Fibroblast of the aortic adventitia (primary cell): Measurements from ENCODE around the gene SLC35E1. TPM values are rescaled to one million over a fixed set of nuclear protein-coding genes. Genes with fewer than 3 reads are reported as not detected.

Experiments
- DNase-seq: peaks from one replicate; pipeline ENCODE4 v3.0.0-alpha.2; 2010; ENCODE audit warnings: low read depth
- H3K4me3 ChIP-seq: 2 replicates; pipeline ENCODE4 v1.5.1; 2011; ENCODE audit warnings: low read depth, mild to moderate bottlenecking, control low read depth, low read length, moderate library complexity
- total RNA-seq: library from RNA; depleted of rRNA; stranded (reverse); fragments of >200 nt; gene quantifications from 2 replicates; pipeline ENCODE4 v1.2.3, GENCODE V29; 2012; ENCODE audit warnings: low replicate concordance
- TF ChIP-seq, protein P1 (sequence below): IDR thresholded peaks from 2 replicates; pipeline ENCODE4 v1.5.1; 2011; ENCODE audit warnings: mild to moderate bottlenecking, low read length, control low read depth, inconsistent platforms; ENCODE audit not compliant: insufficient read depth

SLC35E1 gene
- total RNA-seq, 1 donor: 30.4 TPM

DNA sequence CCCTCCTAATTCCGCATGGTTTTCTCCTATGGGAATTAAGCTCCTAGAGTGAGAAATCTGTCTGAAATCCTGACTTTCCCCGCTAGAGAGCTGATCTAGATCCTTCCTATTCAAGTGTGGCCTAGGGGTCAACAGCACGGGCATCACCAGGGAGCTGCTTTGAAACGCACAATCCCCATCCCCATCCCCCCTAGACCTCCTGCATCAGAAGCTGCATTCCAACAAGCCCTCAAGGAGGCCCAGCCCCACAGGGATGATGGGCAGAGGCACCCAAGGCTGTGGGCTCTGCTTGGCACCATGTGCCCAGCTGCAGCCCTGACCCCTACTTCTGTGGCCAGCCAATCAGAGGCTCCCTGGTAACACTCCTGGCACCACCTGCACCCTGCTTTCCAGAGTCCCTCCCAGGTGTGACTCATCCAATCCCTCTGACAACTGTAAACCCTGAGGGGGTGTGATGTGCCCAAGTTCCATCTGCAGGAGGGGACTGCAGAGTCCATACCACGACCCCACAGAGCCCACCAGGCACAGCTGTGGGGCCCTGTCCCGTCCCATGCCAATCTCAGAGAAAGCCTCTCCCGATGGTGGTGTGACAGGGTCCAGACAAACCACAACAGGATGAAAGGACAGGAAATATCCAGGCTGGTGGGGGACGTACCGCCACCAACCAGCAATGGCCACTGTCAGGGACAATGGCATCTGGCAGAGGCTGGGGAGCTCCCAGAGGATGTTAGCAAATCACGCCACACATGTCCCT is 19.8 kb upstream of the SLC35E1 start:
- no peak overlapping the region for H3K4me3 ChIP-seq
- TF ChIP-seq, protein P1, sequence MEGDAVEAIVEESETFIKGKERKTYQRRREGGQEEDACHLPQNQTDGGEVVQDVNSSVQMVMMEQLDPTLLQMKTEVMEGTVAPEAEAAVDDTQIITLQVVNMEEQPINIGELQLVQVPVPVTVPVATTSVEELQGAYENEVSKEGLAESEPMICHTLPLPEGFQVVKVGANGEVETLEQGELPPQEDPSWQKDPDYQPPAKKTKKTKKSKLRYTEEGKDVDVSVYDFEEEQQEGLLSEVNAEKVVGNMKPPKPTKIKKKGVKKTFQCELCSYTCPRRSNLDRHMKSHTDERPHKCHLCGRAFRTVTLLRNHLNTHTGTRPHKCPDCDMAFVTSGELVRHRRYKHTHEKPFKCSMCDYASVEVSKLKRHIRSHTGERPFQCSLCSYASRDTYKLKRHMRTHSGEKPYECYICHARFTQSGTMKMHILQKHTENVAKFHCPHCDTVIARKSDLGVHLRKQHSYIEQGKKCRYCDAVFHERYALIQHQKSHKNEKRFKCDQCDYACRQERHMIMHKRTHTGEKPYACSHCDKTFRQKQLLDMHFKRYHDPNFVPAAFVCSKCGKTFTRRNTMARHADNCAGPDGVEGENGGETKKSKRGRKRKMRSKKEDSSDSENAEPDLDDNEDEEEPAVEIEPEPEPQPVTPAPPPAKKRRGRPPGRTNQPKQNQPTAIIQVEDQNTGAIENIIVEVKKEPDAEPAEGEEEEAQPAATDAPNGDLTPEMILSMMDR: no peak
- DNase-seq: no peak

DNA sequence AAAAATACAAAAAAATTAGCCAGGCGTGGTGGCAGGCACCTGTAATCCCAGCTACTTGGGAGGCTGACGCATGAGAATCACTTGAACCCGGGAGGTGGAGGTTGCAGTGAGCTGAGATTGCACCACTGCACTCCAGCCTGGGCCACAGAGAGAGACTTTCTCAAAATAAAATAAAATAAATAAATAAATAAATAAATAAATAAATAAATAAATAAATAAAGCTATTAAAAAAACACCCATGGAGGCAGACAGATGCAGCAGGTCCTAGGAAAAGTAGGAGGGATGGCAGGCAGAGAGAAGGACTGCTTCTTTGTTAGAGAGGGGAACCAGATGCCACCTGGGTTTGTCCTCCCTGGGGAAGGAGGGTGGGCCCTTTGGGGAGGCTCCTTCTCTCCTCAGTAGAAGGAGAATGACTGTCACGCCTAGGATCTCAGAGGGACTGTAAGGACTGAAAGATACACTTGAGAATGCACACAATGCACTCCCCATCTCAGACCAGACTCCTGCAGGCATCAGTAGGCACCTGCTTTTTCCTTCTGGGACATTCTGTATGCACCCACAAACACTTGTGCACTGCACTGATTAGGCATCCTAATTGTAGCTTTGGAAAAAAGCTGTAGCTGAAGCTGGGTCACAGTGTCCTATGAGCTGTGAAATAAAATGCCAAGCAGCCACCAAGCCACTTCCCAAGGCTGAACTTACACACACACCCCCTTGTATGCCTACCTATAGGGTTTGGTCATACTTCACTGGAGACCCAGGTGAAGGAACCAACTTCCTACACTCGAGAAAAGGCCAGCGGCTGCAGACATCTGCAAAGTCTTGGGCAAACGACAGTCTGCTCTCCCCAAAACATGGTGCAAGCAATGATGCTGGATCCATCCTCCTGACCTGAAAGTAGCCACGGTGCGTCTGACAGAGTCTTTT is 18.9 kb upstream of the SLC35E1 start:
- TF ChIP-seq, protein P1: no peak
- DNase-seq: no peak
- no peak overlapping the region for H3K4me3 ChIP-seq

DNA sequence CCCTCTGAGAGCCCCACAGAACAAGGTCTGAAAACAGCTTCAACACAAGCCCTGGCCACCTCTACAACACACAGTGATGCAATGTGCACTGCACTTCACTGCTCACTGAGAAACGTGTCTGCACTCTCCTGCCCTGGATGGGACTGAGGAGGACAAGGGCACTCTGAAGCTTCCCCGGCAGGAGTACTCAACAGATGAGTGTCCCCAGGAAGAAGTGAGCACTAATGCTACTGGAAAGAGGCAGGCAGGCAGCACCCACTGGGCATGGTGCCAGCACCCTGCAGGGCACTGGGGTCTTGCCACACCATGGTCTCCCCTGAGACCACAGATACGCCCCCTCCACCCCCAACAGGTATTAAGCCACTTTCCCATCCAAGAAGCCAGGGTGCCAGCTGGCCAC is 17.7 kb upstream of the SLC35E1 start:
- TF ChIP-seq, protein P1: no peak
- H3K4me3 ChIP-seq: no peak overlapping the region
- DNase-seq: no peak

DNA sequence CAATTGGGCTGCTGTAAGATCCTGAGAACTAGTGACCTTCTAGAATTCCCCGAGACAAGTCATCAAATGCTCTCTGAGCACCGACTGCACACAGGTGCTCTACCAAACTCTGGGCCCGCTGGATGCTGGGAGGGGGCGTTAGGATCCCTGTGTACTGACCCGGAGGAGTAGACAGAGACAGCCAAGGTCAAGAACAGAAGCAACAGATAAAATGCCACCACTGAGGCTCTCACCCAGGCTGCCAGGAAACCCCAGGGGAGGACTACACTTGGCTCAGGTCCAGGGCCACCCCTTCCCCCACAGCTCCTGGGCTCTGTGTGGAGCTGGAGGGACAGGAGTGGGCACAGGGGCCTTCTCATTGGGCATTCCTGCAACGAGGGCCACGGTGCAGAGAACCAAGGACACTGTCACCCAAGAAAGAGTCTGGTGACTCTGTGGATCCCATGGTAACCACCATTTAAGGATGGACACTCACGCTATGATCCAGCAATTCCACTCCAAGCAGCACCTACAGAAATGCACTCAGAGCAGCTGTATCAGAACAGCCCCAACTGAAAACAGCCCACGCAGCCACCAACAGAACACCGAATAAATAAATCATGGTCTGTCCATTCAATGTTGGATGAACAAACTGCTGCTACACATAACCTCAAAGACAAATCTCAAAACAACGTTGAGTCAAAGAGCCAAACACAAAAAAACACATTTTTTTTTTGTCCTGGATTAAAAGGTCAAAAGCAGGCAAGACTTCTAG is 16.8 kb upstream of the SLC35E1 start:
- no peak overlapping the region for H3K4me3 ChIP-seq
- no peak for DNase-seq
- TF ChIP-seq, protein P1: no peak

DNA sequence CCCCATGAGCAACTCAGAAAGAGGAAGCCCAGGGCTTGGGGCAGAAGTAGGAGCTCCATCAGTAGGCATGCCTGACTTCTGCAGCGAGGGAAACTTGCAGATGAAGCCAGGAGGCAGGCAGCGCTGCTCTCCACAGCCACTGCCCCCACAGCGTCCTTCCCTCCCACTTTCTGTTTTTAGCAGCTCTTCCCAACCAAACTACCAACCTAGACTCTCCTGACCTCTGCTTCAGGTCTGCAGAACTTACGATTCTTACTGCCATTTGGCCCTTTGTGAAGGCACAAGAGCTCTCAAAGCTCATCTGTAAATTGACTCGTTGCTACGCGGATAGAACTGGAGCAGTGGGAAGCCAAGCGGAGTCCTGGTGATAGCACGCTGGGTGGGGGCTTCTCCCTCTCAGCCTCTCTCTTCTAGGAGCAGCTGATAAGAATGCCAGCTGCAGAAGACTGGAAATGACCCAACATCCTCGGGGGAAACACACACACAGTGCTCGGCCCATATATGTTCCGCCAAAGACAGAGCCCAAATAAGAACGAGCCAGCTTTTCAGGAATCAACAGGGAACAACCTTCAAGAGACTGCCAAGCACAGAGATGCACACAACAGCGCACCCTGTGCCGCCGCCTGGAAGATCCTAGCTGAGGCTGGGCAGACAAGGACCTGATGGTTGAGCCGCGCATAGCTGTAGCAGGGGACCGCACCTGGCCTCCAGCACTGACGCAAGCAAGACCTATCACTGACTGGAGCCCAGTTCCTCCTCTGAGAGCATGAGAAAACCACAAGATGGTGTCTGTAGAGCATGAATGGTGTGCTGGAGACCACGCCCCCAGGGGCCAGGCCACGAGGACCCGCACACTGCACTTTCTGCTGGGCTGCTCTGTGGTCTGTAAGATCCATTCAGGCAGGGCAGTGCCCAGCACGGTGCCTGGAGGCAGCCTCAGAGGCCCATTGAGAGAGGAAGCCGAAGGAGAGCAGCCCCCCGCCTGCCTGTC is 15.9 kb upstream of the SLC35E1 start:
- TF ChIP-seq, protein P1: no peak
- peak; percentile 42 for DNase-seq
- H3K4me3 ChIP-seq: peak overlapping the region; percentile 22
